ENCODE data around the gene XRCC3. TPM values are rescaled to one million over a fixed set of nuclear protein-coding genes. Genes with fewer than 3 reads are reported as not detected.
A peak's percentile ranks its signal among the peaks of the same experiment; 100 is the strongest.

The XRCC3 gene
- total and polyA plus RNA-seq, 12 donors = 1.3 to 10.2 (median 5.0) TPM

DNA sequence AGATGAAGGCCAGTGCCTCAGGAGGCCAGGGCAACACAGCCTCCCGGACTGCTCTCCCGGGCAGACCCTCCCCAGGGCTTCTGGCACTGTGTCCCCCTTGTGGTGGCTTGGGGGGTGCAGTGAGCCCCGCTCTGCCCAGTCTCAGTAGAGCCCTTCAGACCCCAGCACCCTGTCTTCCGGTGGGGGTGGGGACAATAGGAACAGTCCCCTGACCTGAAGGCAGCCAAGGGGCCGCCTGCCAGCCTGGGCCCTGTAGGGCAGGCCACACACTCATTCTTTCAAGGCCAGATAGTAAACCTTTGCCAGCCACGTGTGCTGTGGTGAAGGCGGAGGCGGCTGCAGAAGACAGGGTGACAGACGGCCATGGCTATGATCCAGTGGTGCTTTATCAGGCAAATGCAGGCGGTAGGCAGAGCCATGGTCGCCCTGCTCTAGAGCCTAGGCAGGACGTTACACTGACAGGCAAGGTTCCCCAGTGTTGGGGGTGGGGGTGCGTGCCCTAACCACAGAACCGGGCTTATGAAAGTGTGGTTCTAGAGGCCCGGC, 15.3 kb upstream of the XRCC3 start:
- no peaks in the 10 kb centered on the region for H3K27me3 ChIP-seq
- no peak overlapping the region for H3K4me3 ChIP-seq
- intact Hi-C loops (cut with DNase I) = no loop called here
- H3K36me3 ChIP-seq (replicated peaks in 1 of 2) = peaks cover 0 to 56% of the 10 kb centered on the region in 2 donors
- peaks cover 5 to 20% of the 10 kb centered on the region in 2 donors for H3K4me1 ChIP-seq (replicated peaks in 1 of 2)
- no peaks in the 10 kb centered on the region for H3K9me3 ChIP-seq (replicated peaks in 1 of 3)
- H3K27ac ChIP-seq = peak overlapping the region in 2 of 5 donors; percentile 31 to 49
- 39 to 47% (median 42%) methylated on average over 9 to 15 of the region's 15 CpGs for WGBS, 4 donors
- DNase-seq = peak; percentile 84 to 96 (median 94)
- TF ChIP-seq CTCF (IDR thresholded peaks at IDR 0.05) (peak in 2 of 6 experiments; percentile 16 to 18), POLR2A (IDR thresholded peaks at IDR 0.05) (no peak)

- WGBS, 4 donors = 86 to 92% (median 89%) methylated on average over 22 to 24 of the region's 24 CpGs
- intact Hi-C loops (cut with DNase I) = no loop called here
- Histone ChIP-seq H3K36me3 (replicated peaks in 1 of 2) (peaks cover 0 to 56% of the 10 kb centered on the region in 2 donors), H3K4me1 (replicated peaks in 1 of 2) (peaks cover 12 to 21% of the 10 kb centered on the region in 2 donors), H3K27me3 (no peaks in the 10 kb centered on the region), H3K9me3 (replicated peaks in 1 of 3) (no peaks in the 10 kb centered on the region), H3K4me3 (no peak overlapping the region), H3K27ac (peak overlapping the region in 2 of 5 donors; percentile 31 to 49)
- TF ChIP-seq POLR2A (IDR thresholded peaks at IDR 0.05) (no peak), CTCF (IDR thresholded peaks at IDR 0.05) (no peak)
- peak in 2 of 7 donors; percentile 18 to 24 for DNase-seq
Measured at GRCh38 chr14:103729496-103730448, 14.5 kb upstream of the XRCC3 start.

- DNase-seq = no peak
- intact Hi-C loops (cut with DNase I) = no loop called here
- H3K4me3 ChIP-seq = no peak overlapping the region
- no peak overlapping the region for H3K27ac ChIP-seq
- WGBS, 4 donors = 88 to 94% (median 92%) methylated on average over 11 to 12 of the region's 12 CpGs
- H3K36me3 ChIP-seq (replicated peaks in 1 of 2) = peaks cover 0 to 48% of the 10 kb centered on the region in 2 donors
- peaks cover 18 to 28% of the 10 kb centered on the region in 2 donors for H3K4me1 ChIP-seq (replicated peaks in 1 of 2)
- no peaks in the 10 kb centered on the region for H3K9me3 ChIP-seq (replicated peaks in 1 of 3)
- TF ChIP-seq POLR2A (IDR thresholded peaks at IDR 0.05) = no peak
- TF ChIP-seq CTCF (IDR thresholded peaks at IDR 0.05) = no peak
- no peaks in the 10 kb centered on the region for H3K27me3 ChIP-seq
Measured at GRCh38 chr14:103728721-103729120, 13.5 kb upstream of the XRCC3 start.

- intact Hi-C loops (cut with DNase I) = no loop called here
- no peaks in the 10 kb centered on the region for H3K27me3 ChIP-seq
- peaks cover 0 to 42% of the 10 kb centered on the region in 2 donors for H3K36me3 ChIP-seq (replicated peaks in 1 of 2)
- H3K4me1 ChIP-seq (replicated peaks in 1 of 2) = peaks cover 18 to 31% of the 10 kb centered on the region in 2 donors
- no peak overlapping the region for H3K4me3 ChIP-seq
- no peak overlapping the region for H3K27ac ChIP-seq
- no peaks in the 10 kb centered on the region for H3K9me3 ChIP-seq (replicated peaks in 1 of 3)
- TF ChIP-seq POLR2A (IDR thresholded peaks at IDR 0.05) (no peak), CTCF (IDR thresholded peaks at IDR 0.05) (no peak)
- no peak for DNase-seq
- WGBS, 4 donors = 92 to 100% (median 96%) methylated on average over 9 to 19 of the region's 19 CpGs
Measured at GRCh38 chr14:103728141-103728540, 12.9 kb upstream of the XRCC3 start.
